Measurements from ENCODE around the gene NOTCH1.

The NOTCH1 gene

GRCh38 chr9:136499071-136499934, 46.5 kb downstream of the NOTCH1 start:
- DNase-seq, result no peak

DNA sequence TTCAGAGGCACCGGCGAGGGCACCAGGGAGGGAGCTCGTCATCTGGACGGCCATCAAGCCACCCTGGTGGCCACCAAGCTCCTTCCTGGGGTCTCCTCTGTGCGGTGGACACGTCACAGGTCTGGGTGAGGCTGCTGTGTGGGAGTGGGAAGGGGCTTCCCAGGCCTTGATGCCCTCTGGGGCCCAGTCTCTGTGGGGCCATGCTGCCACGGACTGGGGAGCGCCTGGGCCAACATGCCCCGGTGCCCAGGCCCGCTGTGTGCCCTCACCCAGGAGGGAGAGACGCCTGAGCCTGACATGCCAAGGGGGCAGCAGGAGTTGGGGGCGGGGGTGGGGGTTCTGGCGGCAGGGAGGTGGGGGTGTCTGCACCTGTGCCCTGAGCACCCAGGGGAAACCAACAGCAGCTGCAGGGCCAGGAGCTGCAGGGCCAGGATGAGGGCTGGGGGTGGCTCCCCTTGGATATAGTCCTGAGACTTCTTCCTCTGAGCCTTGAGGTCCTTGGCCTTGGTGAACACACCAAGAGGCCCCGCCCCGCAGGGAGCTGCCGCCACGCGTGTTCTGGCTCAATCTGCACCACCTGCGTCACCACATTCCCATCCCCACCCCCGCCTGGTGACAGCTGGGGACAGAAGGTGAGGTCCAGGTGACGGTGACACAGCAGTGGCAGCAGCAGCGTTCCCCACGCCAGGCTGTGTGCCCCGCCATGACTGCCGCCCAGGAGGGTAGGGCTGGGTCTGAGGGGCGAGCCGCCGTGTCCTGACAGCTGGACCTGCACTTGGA, 47.7 kb downstream of the NOTCH1 start:
- no peak for DNase-seq

- DNase-seq, result no peak
Measured at GRCh38 chr9:136496801-136497620, 48.8 kb downstream of the NOTCH1 start.

DNA sequence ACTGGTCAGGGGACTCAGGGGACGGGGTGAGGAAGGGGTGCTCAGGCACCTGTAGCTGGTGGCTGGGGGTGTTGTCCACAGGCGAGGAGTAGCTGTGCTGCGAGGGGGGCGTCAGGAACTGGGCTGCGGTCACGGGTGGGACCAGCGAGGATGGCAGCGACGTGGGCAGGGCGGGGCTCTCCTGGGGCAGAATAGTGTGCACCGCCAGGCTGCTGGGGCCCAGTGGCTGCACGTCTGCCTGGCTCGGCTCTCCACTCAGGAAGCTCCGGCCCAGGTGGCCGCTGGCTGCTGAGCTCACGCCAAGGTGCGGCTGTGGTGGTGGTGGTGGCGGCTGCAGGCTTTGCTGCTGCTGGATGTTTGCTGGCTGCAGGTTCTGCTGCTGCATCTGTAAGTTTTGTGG, 49.7 kb downstream of the NOTCH1 start:
- no peak for DNase-seq

DNA sequence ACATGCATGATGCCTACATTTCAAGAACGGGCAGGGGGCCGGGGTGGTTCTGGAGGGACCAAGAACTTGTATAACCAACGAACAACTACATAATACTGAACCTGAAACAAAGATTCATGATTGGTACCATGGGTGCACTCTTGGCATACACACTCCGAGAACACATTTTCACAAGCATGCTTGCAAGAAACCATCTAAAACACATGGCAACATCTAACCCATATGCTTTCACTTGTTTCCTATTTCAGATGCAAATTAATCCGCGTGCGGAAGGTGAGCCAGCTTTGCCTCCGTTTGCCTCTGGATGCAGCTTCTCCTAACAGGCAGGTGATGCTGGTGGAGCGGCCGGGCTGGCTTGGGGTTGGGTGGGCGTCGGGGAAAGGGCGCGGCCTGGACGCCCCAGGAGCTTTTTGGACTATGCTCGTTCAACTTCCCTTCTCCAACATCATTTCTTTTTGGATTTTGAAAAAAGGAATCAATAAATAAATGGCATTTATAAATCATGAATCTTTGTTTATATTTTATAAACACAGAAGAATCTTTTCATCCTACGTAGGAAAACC, 50.5 kb downstream of the NOTCH1 start:
- DNase-seq, result no peak

DNA sequence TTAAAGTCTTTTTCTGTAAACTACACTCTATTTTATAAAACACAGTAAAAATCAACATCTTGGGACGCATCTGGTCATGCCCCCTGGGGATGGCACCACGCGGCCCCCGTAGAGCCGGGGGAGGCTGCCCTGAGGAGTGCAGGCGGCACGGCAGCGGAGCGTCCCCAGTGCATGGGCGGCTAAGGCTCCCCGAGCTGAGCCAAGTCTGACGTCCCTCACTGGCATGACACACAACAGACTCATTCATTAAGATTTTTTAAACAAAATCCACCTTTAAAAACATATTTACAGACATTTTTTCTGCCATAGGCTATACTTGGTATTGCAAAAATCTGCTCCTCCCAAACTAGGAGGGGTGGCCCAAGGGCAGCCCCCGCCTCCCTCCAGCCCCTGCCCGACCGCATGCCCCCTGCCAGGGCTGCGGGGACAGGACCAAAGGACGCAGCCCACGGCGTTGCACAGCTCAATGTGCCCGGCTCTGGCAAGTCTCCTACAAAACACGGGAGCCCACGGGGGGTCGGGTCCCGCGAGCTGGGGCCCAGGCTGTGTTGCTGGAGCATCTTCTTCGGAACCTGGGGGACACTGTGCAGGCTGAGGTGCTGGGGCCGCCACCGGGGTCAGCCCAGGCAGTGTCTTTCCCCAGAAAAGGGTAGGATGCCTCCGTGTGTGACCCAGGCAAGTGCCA, 51.2 kb downstream of the NOTCH1 start:
- no peak for DNase-seq

GRCh38 chr9:136494012-136494411, 51.8 kb downstream of the NOTCH1 start:
- DNase-seq, result peak; percentile 24

DNA sequence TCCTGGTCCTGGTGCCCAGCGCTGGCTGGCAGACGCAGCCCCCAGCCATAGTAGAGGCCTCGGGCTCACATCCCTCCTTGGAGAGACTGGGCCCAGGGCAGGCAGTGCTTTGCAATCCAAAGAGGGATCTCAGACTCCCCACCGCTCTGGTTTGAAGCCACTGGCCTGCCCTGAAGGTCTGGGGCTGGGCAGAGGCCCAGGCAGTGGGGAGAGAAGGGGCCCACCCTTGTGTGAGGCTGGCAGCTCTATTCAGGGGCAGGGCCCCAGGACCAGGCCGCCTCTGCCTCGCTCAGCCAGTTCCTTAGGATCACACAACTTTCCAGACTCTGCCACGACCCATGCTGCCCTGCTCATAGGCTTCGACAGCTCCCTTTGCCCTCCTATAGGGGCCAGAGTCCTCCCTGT, 52.3 kb downstream of the NOTCH1 start:
- DNase-seq, result peak; percentile 28

DNA sequence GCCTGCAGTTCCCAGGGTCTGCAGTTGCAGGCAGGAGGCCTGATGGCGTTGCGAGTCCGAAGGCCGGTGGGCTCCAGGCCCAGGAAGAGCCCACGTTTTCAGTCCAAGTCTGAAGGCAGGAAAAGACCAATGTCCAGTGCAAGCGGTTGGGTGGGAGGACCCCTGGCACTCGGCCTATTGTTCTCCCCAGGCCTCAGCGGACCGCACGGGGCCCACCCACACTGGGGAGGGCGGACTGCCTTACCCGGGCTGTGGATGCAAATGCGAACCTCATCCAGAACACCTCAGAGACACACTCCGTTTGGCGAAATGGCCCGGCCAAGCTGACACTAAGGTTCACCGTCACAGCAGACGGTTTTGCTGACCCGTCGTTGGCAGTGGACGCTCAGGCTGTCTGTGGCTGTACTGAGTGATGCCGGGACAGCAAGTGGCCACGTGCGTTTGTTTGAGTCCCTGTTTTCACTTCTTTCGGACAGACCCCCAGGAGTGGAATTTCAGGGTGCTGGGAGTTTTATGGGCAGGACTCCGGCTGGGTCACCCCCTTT, 52.8 kb downstream of the NOTCH1 start:
- DNase-seq, result peak; percentile 39

- DNase-seq, result no peak
Measured at GRCh38 chr9:136489731-136490130, 56.1 kb downstream of the NOTCH1 start.

DNA sequence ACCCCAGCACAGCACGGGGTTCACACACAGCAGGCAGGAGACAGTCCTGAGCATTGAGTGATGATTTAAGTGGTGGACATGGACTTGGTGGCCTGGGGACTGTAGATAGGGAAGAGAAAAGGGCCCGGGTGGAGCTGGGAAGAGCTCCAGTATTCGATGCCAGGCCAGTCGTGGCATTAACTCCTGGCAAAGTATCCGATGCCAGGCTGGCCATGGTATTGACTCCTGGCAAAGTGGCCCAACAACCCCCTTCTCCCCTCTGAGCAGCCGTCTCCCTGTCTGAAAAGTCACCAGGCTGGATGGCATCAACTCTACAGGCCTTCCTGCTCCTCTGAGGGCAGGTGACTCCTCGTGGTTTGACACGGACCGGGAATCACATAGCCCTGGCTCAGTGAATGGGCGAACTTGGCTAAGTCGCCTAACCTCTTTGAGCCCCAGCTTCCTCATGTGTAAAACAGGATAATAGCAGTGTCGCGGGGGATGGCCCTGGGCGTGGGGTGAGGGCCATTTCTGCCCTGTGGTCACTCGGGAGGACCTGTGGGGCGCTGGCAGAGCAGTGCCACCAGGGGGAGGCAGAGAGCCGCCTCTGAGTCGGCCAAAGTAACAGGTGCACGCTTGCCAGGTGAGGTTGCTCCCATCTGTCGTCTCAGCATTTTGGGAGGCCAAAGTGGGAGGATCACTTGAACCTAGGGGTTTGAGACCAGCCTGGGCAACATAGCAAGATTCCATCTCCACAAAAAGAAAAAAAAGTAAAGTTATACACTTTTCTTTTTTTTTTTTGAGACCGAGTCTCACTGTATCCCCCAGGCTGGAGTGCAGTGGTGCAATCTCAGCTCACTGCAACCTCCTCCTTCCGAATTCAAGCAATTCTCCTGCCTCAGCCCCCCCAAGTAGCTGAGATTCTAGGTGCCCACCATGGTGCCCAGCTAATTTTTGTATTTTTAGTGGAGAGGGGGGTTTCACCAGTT, 57.3 kb downstream of the NOTCH1 start:
- DNase-seq, result peak; percentile 81

DNA sequence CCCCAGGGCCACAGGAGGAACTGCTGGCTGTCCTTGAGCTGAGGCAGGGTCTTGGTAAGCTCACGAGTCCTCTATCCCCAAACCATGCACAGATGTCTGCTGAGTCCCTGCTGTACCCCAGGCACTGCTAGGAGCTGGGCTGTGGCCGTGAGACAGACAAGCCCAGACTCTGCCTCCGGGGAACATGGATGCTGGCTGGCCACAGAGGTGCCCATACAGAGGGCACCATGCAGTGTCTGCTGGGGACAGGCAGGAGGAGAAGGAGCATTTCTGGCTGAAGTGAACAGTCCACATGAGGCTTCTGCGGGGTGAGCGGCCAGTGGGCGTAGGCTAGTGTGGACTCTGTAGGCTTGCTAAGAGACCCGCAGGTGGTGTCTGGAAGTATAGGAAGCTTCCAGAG, 58.2 kb downstream of the NOTCH1 start:
- DNase-seq, result no peak

GRCh38 chr9:136486823-136487620, 58.8 kb downstream of the NOTCH1 start:
- DNase-seq, result no peak

GRCh38 chr9:136486131-136486530, 59.7 kb downstream of the NOTCH1 start:
- DNase-seq, result no peak

DNA sequence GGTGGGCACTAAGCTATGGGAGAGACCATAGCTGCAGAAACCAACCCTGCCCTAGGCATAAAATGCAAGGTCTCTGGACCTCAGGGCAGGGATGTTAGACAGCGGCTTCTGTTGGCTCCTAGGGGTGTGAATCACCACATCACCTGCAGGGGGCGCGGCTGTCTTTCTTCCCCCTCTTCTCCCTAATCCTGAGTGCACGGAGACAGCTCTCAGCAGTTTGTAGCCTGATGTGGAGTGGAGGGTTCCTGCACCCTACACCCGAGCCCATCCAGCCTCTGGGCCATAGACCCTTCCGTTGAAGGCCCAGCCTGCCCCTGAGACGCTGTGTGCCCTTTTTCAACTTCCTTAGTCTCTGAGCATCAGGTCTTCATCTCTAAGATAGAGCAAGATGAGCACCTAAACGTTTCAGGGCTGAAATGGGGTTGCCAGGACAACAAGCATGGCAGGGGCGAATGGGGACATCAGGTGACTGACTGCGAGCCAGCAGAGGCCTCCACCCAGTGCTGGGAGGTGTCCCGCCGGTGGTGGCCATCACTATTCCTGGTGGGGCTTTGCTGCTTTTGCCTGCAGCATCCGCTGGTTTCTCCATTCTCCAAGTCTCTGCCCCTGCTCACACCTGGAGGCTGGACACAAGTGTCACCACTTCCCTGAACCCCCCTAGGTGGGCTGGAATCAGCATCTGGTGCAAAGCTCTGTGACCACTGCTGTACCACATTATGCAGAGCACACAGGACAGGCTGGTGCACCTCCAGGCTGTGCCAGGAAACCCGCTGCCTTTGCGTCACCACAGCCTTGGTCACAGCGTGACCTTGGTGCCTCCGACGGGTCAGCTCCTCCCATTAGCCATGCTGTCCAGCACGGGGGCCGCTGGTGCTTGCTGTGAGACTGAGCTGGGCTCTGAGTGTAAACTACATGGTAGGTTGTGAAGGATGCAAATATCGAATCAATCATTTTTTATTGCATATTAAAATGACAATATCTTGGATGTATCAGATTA, 60.5 kb downstream of the NOTCH1 start:
- DNase-seq, result peak; percentile 96

DNA sequence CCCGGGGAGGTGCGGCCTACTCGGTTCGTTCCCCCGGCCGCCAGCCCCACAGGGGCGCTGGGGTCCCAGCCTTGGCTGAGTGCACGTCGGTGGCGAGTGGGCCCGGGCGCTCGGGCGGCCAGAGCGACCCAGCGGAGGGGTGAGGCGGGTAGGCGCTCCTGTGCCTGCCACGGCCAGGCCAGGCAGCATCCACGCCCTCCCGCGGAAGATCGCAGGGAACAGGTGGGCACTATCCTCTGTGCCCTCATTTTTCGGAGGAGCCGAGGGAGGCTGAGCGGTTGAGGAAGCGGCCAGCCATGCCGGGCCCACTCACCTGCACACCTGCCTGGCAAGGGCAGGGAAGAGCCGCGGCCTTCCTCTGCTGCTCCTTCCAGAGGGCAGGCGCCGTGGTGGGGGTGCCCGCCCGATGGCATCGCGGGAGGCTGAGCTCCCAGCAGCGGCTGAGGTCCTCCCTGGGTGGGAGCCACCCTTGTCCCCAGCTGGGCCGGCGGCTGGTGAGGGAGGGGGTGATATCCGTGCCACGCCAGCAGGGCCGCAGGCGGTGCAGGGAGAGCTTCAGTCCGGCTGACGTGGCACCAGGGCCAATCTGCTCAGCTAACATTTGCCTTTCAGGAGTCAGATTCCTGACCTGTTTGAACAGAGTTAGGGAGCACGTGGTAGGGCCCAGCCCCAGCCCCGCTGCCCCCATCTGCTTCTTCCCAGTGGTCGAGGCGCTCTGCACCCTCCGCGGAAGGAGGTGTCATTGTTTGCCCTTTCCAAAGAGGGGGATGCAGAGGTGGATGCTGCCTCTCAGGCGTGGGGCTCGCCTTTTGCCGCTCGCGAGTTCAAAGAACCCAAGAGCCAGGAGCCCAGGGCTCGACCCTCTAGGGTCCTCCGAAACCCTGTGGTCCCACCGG, 61.4 kb downstream of the NOTCH1 start:
- no peak for DNase-seq

- DNase-seq, result peak; percentile 98
Measured at GRCh38 chr9:136483589-136484152, 62.2 kb downstream of the NOTCH1 start.
